Effector memory CD4-positive, alpha-beta T cell (primary cell): ENCODE data around the gene GSTM2.

Source experiments
- DNase-seq, 3 donors: peaks; one replicate each; pipeline ENCODE4 v3.0.0-alpha.2; 2020
- H3K27ac ChIP-seq: 2 replicates; pipeline ENCODE4 v1.7.0; 2013; ENCODE audit warnings: mild to moderate bottlenecking, low read length, moderate library complexity; ENCODE audit not compliant: insufficient read depth, poor library complexity, severe bottlenecking
- H3K27me3 ChIP-seq: replicated peaks from 2 replicates; pipeline ENCODE4 v1.7.0; 2013; ENCODE audit warnings: mild to moderate bottlenecking, low read length; ENCODE audit not compliant: insufficient read depth, control insufficient read depth, poor library complexity, severe bottlenecking
- H3K36me3 ChIP-seq: 2 replicates; pipeline ENCODE4 v1.7.0; 2013; ENCODE audit warnings: mild to moderate bottlenecking, low read length, moderate library complexity; ENCODE audit not compliant: control insufficient read depth, insufficient read depth
- H3K4me1 ChIP-seq: 2 replicates; pipeline ENCODE4 v1.7.0; 2013; ENCODE audit warnings: low read length, mild to moderate bottlenecking; ENCODE audit not compliant: control insufficient read depth, insufficient read depth, poor library complexity, severe bottlenecking
- H3K4me3 ChIP-seq: 2 replicates; pipeline ENCODE4 v1.7.0; 2013; ENCODE audit warnings: low read length, low read depth, mild to moderate bottlenecking; ENCODE audit not compliant: insufficient read depth, poor library complexity, severe bottlenecking
- H3K9me3 ChIP-seq: 2 replicates; pipeline ENCODE4 v1.7.0; 2013; ENCODE audit warnings: mild to moderate bottlenecking, low read length, moderate library complexity; ENCODE audit not compliant: control insufficient read depth

The GSTM2 gene

DNA sequence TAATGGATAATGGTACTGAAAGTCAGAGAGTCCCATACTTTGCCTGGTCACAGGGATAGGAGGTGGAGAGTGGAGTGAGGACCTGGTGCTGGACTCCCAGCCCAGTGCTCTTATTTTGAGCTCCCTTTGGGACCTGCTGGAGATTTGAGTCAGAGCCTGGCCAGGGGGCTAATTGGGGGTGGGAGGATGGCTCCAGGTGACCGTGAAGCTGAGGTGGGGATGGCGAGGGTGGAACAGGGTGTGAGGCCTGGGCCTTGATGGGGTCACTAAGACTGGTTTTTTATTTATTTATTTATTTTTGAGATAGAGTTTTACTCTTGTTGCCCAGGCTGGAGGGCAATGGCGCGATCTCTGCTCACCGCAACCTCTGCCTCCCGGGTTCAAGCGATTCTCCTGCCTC lies 30.4 kb upstream of the GSTM2 start:
- DNase-seq: no peak
- Histone ChIP-seq H3K27ac (no peak overlapping the region), H3K27me3 (no peaks in the 10 kb centered on the region), H3K36me3 (no peaks in the 10 kb centered on the region), H3K4me3 (no peak overlapping the region), H3K9me3 (no peaks in the 10 kb centered on the region), H3K4me1 (peaks cover 13% of the 10 kb centered on the region)

DNA sequence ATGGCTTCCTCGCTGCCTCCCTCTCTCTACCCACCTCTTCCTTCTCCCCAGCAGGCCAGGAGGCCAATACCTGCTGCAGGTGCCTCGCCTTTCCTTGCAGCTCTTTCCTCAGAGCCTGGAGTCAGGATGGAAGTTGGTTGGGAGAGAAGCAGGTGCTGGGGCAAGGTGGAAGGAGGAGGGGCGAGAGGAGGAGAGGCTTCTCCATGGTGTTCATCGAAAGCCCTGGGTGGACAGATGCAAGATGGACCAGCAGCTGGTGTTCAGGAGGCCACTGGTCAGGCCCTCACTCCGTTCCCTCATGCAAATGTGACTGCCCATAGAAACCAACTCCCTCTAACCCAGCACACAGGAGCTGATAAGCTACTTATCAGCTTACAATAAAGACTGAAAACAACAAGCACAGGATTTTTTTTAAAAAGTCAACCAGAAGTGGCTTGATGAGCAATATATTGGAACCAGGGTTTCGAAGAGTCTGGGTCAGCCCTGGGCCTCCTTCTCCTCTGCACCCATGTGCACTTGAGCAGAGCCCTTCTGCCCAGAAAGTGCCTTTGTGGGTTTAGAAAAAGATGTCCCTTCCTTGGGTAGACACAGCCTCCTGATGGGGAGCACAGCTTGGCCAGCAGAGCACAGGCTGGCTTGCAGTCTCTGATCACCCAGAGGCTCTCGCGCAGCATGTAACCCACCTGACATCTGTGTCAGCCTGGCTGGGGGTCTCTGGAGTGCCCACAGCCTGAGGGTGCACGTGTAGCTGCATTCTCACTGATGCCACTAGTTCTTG lies 28.6 kb upstream of the GSTM2 start:
- H3K4me1 ChIP-seq: peaks cover 12% of the 10 kb centered on the region
- H3K4me3 ChIP-seq: no peak overlapping the region
- DNase-seq: no peak
- no peaks in the 10 kb centered on the region for H3K27me3 ChIP-seq
- H3K27ac ChIP-seq: no peak overlapping the region
- no peaks in the 10 kb centered on the region for H3K36me3 ChIP-seq
- no peaks in the 10 kb centered on the region for H3K9me3 ChIP-seq

DNA sequence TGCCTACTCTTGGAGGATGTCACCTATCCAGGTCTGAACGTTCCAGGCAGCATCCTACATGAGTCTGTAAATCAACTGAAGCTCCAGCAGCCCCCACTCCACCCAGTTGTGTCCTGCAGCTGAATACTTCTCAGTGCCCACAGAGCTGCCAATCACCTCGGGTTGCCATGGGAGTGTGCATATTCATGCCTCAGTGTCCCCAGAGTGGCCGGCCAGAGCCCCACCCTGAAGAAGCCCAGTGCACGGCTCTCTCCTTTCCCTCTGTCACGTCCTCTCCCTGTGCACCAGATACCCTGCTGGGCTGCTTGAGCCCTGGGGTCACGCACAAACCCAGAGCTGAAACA lies 28.0 kb upstream of the GSTM2 start:
- H3K9me3 ChIP-seq: no peaks in the 10 kb centered on the region
- peaks cover 7% of the 10 kb centered on the region for H3K4me1 ChIP-seq
- H3K36me3 ChIP-seq: no peaks in the 10 kb centered on the region
- H3K27me3 ChIP-seq: no peaks in the 10 kb centered on the region
- H3K27ac ChIP-seq: no peak overlapping the region
- no peak overlapping the region for H3K4me3 ChIP-seq
- no peak for DNase-seq

DNA sequence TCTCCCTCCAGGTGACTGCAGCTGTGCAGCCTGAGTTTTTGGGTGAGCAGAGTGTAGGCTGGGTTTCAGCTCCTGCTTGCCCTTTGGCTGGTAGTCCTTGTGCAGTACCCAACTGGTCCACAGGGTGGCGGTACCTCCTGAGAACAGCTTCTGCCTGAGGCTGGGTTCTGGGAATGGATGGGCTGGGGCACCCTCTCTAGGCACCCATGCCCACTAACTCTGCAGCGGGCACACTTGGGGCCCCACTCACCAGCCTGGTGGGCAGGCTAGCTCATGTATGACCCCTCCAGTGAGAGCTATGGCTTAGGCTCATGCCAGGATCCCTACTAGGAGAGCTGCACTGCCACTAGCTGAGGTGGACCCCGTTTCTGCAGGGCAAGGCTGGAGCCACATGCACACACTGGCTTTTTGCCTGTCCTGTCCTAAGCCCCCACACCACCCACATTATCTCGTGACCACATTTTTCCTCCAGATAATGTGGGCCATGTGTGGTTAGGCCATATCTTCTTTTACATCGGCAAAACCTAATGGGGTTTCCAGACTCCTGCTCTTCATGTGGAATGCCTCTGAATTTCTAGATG lies 27.5 kb upstream of the GSTM2 start:
- peak; percentile 68 to 81 (median 73) for DNase-seq
- no peak overlapping the region for H3K4me3 ChIP-seq

DNA sequence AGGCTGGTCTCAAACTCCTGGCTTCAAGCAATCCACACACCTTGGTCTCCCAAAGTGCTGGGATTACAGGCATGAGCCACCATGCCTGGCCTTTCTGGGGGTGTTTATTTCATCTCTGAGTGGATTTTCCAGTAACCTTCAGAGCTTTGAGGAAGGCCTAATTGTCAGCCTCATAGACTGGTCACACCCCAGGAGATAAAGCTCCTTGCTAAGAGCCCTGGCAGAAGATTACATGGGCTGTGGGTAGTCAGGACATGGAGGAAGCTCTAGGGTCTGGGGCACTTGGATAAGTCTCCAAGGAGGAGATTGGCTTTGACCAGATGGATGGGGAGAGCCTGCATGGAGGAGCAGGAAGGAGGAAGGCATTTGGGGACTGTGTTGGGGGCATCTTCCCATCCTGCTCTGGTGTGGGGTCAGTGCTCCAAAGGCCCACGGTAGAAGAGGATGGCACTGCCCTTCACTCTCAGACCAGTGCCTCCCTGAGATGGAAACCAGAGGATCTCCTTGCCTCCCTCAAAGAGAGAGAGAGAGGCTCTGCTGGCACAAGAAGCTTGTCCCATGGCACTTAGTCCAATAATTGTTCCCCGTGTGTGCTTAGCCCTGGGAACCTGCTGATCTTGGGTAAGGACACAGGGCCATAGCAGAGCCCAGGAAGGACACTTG lies 26.6 kb upstream of the GSTM2 start:
- no peaks in the 10 kb centered on the region for H3K9me3 ChIP-seq
- no peak overlapping the region for H3K4me3 ChIP-seq
- no peak for DNase-seq
- H3K4me1 ChIP-seq: peaks cover 4% of the 10 kb centered on the region
- H3K27me3 ChIP-seq: no peaks in the 10 kb centered on the region
- no peak overlapping the region for H3K27ac ChIP-seq
- H3K36me3 ChIP-seq: no peaks in the 10 kb centered on the region

More for the DNA sequence above, 27.5 kb upstream of the GSTM2 start:
- no peaks in the 10 kb centered on the region for H3K9me3 ChIP-seq
- no peak overlapping the region for H3K27ac ChIP-seq
- H3K27me3 ChIP-seq: no peaks in the 10 kb centered on the region
- no peaks in the 10 kb centered on the region for H3K36me3 ChIP-seq
- H3K4me1 ChIP-seq: peaks cover 4% of the 10 kb centered on the region

DNA sequence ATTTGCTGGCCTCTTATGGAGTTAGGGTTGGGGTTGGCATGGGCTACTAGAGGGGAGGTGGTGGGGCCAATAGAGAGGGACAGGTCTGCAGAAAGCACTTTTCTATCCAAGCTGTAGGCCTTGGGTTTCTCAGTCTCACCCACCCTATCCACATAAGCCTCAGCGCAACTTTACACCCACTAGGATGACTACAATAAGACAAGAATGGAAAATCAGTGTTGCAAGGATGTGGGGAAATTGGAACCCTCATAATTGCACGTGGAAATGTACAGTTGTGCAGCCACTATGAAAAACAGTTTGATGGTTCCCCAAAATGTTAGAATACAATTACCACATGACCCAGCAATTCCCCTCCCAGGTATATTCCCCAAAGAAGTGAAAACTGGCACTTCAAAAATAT lies 26.0 kb upstream of the GSTM2 start:
- H3K9me3 ChIP-seq: no peaks in the 10 kb centered on the region

DNA sequence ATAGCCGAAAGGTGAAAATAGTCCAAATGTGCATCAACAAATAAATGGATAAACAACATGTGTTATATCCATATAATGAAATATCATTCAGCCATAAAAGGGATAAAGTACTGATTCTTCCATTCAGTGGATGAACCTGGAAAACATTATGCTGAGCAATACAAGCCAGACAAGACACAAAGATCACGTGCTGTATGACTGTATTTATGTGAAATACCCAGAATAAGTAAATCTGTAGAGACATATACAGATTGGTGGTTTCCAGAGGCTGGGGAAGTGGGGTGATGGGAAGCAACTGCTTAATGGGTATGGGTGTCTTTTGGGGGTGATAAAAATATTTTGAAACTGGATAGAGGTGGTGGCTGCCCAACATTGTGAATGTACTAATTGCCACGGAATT lies 25.2 kb upstream of the GSTM2 start:
- no peak for DNase-seq
- Histone ChIP-seq H3K36me3 (no peaks in the 10 kb centered on the region), H3K27me3 (no peaks in the 10 kb centered on the region), H3K4me1 (peaks cover 4% of the 10 kb centered on the region), H3K4me3 (no peak overlapping the region), H3K9me3 (no peaks in the 10 kb centered on the region), H3K27ac (no peak overlapping the region)

More for the DNA sequence above, 26.0 kb upstream of the GSTM2 start:
- H3K27me3 ChIP-seq: no peaks in the 10 kb centered on the region
- no peak overlapping the region for H3K4me3 ChIP-seq
- H3K36me3 ChIP-seq: no peaks in the 10 kb centered on the region
- no peak overlapping the region for H3K27ac ChIP-seq
- H3K4me1 ChIP-seq: peaks cover 4% of the 10 kb centered on the region
- no peak for DNase-seq

DNA sequence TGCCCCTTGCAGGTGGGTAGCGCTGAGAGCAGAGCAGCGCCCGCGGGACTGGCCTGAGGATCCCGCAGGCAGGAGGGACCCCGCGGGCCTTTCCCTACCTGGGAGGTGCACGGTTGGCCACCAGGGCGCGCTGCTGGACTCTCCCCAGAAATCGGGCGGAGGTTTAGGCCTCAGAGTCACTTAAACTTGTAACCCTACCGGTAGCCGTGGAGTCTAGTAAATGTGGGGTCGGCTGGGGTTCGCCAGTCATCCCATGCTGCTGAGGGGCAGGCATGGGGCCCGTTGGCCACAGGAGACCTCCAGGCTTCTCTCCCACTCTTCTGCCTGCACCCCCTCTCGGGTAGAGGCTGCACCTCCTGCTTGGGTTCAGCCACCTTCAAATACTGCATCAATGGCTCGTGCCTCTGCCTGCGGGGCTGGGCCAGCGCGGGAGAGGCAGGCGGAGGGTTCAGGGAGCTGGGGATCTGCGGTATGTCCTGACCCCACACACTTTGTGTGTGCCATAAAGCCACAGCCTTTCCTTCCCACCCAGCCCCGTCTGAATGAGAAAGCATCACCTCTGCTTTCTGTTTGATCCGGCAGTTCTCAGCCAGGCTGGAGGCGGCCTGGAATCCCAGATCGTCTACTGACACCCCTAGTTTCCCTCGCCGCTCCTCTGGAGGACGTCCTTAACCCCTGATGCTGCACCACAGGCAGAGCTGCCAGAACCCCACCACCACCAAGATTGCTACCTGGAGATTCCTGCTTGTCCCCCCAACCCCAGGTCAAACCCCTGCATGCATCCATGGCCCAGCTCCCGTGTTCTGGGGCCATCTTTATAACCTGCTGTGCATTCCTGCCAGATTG lies 24.2 kb upstream of the GSTM2 start:
- Histone ChIP-seq H3K4me3 (no peak overlapping the region), H3K9me3 (no peaks in the 10 kb centered on the region), H3K27me3 (no peaks in the 10 kb centered on the region), H3K36me3 (no peaks in the 10 kb centered on the region), H3K27ac (no peak overlapping the region), H3K4me1 (peaks cover 4% of the 10 kb centered on the region)
- peak; percentile 61 to 71 (median 66) for DNase-seq

DNA sequence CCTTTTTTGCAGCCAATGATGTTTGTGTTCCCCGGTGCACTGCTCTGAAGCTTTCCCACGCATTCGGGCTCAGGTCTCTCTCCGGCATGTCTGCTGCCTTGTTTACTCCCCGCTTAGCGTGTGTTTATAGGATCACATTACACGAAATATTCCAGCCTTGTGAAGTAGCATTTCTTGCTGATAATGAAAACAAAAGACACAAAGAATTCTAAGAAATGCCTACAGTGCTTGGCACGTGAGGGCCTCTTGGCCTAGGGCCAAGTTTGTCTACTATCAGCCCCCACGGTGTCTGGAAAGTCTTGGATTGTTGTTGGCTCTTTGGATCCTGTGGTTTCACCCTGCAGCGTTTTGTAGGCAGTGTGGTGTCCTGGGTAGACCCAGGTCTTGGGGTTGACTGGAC lies 23.2 kb upstream of the GSTM2 start:
- no peak overlapping the region for H3K4me3 ChIP-seq
- no peaks in the 10 kb centered on the region for H3K27me3 ChIP-seq
- H3K27ac ChIP-seq: no peak overlapping the region
- H3K4me1 ChIP-seq: peaks cover 4% of the 10 kb centered on the region
- no peaks in the 10 kb centered on the region for H3K9me3 ChIP-seq
- DNase-seq: no peak
- H3K36me3 ChIP-seq: no peaks in the 10 kb centered on the region
